ENCODE results near the gene VSIG10L. TPM values are rescaled to one million over a fixed set of nuclear protein-coding genes. Genes with fewer than 3 reads are reported as not detected.

The VSIG10L gene
- total RNA-seq, 2 experiments from 2014 or later, result 0.11 to 0.14 TPM

GRCh38 chr19:51305479-51305878 lies 36.5 kb downstream of the VSIG10L start:
- H3K27ac ChIP-seq (ENCODE audit: low read depth in 1 of 2, low read length in 2 of 2), result no peak overlapping the region
- no peaks in the 10 kb centered on the region for H3K4me1 Mint-ChIP-seq (ENCODE audit: low read depth)
- peaks cover 15% of the 10 kb centered on the region for H3K9me3 Mint-ChIP-seq
- no peak overlapping the region for H3K27ac Mint-ChIP-seq
- H3K4me3 ChIP-seq (ENCODE audit: low read length), result no peak overlapping the region
- H3K27me3 ChIP-seq (ENCODE audit: control insufficient read depth in 1 of 2, insufficient read depth in 2 of 2, low read length in 2 of 2), result peaks cover 17% of the 10 kb centered on the region in 2 experiments
- no peaks in the 10 kb centered on the region for H3K4me1 ChIP-seq (ENCODE audit: insufficient read depth, low read length)
- CTCF ChIA-PET, result no interaction called here
- H3K9me3 ChIP-seq (ENCODE audit: control insufficient read depth in 1 of 2, insufficient read depth in 1 of 2, low read length in 2 of 2), result peaks cover 23 to 35% of the 10 kb centered on the region in 2 experiments
- DNase-seq (no peak), ATAC-seq (ENCODE audit: poor library complexity) (no peak)
- H3K36me3 Mint-ChIP-seq (ENCODE audit: low read depth), result no peaks in the 10 kb centered on the region
- intact Hi-C loops (cut with DNase I, micrococcal nuclease), result no loop called here
- no peak for TF ChIP-seq CTCF (IDR thresholded peaks at IDR 0.05)
- H3K27me3 Mint-ChIP-seq, result peaks cover 39% of the 10 kb centered on the region
- H3K4me3 Mint-ChIP-seq, result no peak overlapping the region
- POLR2A ChIA-PET, result no interaction called here
- H3K36me3 ChIP-seq (ENCODE audit: insufficient read depth, low read length), result no peaks in the 10 kb centered on the region

GRCh38 chr19:51301266-51301665 lies 40.7 kb downstream of the VSIG10L start:
- peaks cover 18 to 24% of the 10 kb centered on the region in 2 experiments for H3K9me3 ChIP-seq (ENCODE audit: control insufficient read depth in 1 of 2, insufficient read depth in 1 of 2, low read length in 2 of 2)
- no peak overlapping the region for H3K27ac ChIP-seq (ENCODE audit: low read depth in 1 of 2, low read length in 2 of 2)
- Mint-ChIP-seq H3K27me3 (peaks cover 11% of the 10 kb centered on the region), H3K4me3 (no peak overlapping the region), H3K36me3 (ENCODE audit: low read depth) (no peaks in the 10 kb centered on the region), H3K4me1 (ENCODE audit: low read depth) (no peaks in the 10 kb centered on the region), H3K9me3 (peaks cover 5% of the 10 kb centered on the region), H3K27ac (no peak overlapping the region)
- H3K36me3 ChIP-seq (ENCODE audit: insufficient read depth, low read length), result no peaks in the 10 kb centered on the region
- intact Hi-C loops (cut with DNase I, micrococcal nuclease), result no loop called here
- H3K27me3 ChIP-seq (ENCODE audit: control insufficient read depth in 1 of 2, insufficient read depth in 2 of 2, low read length in 2 of 2), result peaks cover 2 to 9% of the 10 kb centered on the region in 2 experiments
- CTCF ChIA-PET, result no interaction called here
- no peak for TF ChIP-seq CTCF (IDR thresholded peaks at IDR 0.05)
- no peaks in the 10 kb centered on the region for H3K4me1 ChIP-seq (ENCODE audit: insufficient read depth, low read length)
- ATAC-seq (ENCODE audit: poor library complexity) (no peak), DNase-seq (no peak)
- no peak overlapping the region for H3K4me3 ChIP-seq (ENCODE audit: low read length)
- POLR2A ChIA-PET, result no interaction called here

DNA sequence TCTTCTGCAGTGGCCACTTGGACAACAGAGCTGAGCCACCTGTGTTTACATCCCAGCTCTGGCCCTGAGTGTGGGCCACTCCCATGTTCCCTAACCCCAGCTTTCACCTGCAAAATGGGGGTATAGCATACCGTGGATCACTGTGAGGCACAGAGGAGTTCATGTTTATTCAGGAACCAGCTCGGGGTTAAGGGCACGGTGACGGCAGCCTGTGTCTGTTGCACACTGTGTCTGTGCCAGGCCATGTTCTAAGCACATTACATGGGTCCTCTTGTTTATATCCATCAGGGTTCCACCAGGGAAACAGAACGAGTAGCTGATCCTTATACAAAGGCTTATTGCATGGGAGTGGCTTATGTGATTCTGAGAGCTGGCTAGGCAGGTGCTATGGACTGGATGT lies 44.5 kb downstream of the VSIG10L start:
- intact Hi-C loops (cut with DNase I, micrococcal nuclease), result no loop called here
- Histone ChIP-seq H3K27ac (ENCODE audit: low read depth in 1 of 2, low read length in 2 of 2) (no peak overlapping the region), H3K27me3 (ENCODE audit: control insufficient read depth in 1 of 2, insufficient read depth in 2 of 2, low read length in 2 of 2) (peaks cover 2 to 18% of the 10 kb centered on the region in 2 experiments), H3K4me1 (ENCODE audit: insufficient read depth, low read length) (no peaks in the 10 kb centered on the region), H3K36me3 (ENCODE audit: insufficient read depth, low read length) (no peaks in the 10 kb centered on the region), H3K4me3 (ENCODE audit: low read length) (no peak overlapping the region), H3K9me3 (ENCODE audit: control insufficient read depth in 1 of 2, insufficient read depth in 1 of 2, low read length in 2 of 2) (peaks cover 0 to 3% of the 10 kb centered on the region in 2 experiments)
- H3K36me3 Mint-ChIP-seq (ENCODE audit: low read depth), result no peaks in the 10 kb centered on the region
- H3K27me3 Mint-ChIP-seq, result peaks cover 33% of the 10 kb centered on the region
- ATAC-seq (ENCODE audit: poor library complexity) (no peak), DNase-seq (no peak)
- peaks cover 3% of the 10 kb centered on the region for H3K9me3 Mint-ChIP-seq
- ChIA-PET POLR2A (no interaction called here), CTCF (no interaction called here)
- no peak for TF ChIP-seq CTCF (IDR thresholded peaks at IDR 0.05)
- no peak overlapping the region for H3K4me3 Mint-ChIP-seq
- H3K27ac Mint-ChIP-seq, result no peak overlapping the region
- no peaks in the 10 kb centered on the region for H3K4me1 Mint-ChIP-seq (ENCODE audit: low read depth)

All from CD4-positive, alpha-beta T cell (primary cell).